Mucosa of stomach (tissue), 1 donor: ENCODE results near the gene HOXB9.

ENCODE experiments used
- H3K27me3 ChIP-seq: one replicate; pipeline ENCODE4 v1.7.0; 2013; ENCODE audit warnings: mild to moderate bottlenecking, low read length; ENCODE audit not compliant: control insufficient read depth, insufficient read depth
- H3K36me3 ChIP-seq: one replicate; pipeline ENCODE4 v1.7.0; 2013; ENCODE audit warnings: low read length; ENCODE audit not compliant: control insufficient read depth, insufficient read depth
- H3K4me1 ChIP-seq: one replicate; pipeline ENCODE4 v1.7.0; 2013; ENCODE audit warnings: mild to moderate bottlenecking, low read length; ENCODE audit not compliant: control insufficient read depth, insufficient read depth
- H3K4me3 ChIP-seq: one replicate; pipeline ENCODE4 v1.7.0; 2013; ENCODE audit warnings: low read length
- H3K9ac ChIP-seq: one replicate; pipeline ENCODE4 v1.7.0; 2013; ENCODE audit warnings: mild to moderate bottlenecking, low read length, moderate library complexity
- H3K9me3 ChIP-seq: one replicate; pipeline ENCODE4 v1.7.0; 2013; ENCODE audit warnings: mild to moderate bottlenecking, low read length, moderate library complexity; ENCODE audit not compliant: control insufficient read depth
- donor health status: Pancreatic carcinoma.

HOXB9 gene

DNA sequence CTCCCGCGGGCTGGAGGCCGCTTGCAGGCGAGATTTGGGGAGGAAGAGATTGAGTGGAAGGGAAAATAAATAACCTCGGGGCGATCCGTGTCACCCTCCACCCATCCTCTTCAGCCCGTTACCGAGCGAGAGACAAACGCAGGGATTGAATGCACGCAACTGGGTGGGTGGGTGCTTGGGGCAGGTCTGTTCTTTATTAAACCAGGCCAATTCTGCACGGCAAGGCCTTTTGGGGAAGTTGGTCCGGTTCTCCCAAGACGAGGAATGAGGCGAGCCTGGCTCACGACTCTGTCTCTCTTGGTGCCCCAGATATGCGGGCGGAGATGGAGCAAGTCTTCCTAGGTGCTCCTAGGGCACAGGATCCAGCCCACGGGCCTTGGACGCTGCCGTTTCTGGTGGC is 14.9 kb downstream of the HOXB9 start:
- H3K4me3 ChIP-seq: no peak overlapping the region
- peak overlapping the region; percentile 39 for H3K9ac ChIP-seq
- peaks cover 98% of the 10 kb centered on the region for H3K27me3 ChIP-seq
- no peaks in the 10 kb centered on the region for H3K36me3 ChIP-seq
- H3K9me3 ChIP-seq: no peaks in the 10 kb centered on the region
- peaks cover 18% of the 10 kb centered on the region for H3K4me1 ChIP-seq

DNA sequence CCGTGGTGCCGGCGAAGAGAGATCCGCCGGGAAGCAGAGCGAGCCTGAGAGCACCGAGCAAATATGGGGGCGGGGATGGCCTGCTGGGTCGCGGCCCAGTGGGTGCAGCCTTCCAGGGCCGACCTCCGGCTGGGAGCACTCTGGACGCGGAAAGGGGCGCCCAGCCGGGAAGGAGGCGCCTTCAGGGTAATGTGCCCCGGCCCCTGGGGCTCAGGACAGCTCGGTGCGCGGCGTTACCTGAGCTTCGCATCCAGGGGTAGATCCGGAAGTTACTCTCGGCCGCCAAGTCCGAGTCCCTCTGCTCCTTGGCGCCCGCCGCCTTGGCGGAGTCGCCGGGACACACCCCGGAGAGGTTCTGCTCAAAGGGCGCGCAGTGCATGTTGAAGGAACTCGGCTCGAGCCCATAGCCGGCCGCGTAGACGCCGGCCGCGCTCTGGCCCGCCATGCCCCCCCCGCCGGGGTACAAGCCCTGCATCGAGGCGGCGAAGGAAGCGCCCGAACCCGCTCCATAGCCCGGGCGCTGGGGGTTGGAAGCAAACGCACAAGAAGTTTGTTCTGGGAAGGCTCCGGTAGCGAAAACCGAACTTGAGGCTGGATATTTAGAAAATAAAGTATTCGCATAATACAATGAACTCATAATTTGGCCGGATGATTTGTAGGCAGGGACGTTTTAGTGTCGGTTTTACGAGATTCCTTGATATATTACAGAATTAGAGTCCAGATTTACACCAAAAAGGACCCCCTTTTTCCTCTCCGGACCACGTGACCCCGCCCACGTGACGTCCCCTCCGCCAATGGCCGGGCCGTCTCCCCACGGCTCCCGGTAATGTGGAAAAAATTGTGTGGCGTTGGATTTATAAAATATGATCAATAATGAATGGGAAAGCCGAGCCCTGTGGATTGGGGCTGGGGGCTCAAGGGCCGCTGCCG is 15.6 kb downstream of the HOXB9 start, which contains the start of gene HOXB7:
HOXB7 (minus strand) TSS at position 736 of the 930 bp plus-strand sequence; CDS start at position 637, 99 bp downstream.
- Histone ChIP-seq H3K4me3 (peak within 1 kb of the TSS; percentile 46), H3K4me1 (peaks cover 18% of the 10 kb centered on the region), H3K36me3 (no peaks in the 10 kb centered on the region), H3K9me3 (no peaks in the 10 kb centered on the region), H3K9ac (peak within 1 kb of the TSS; percentile 39), H3K27me3 (peaks cover 98% of the 10 kb centered on the region)

DNA sequence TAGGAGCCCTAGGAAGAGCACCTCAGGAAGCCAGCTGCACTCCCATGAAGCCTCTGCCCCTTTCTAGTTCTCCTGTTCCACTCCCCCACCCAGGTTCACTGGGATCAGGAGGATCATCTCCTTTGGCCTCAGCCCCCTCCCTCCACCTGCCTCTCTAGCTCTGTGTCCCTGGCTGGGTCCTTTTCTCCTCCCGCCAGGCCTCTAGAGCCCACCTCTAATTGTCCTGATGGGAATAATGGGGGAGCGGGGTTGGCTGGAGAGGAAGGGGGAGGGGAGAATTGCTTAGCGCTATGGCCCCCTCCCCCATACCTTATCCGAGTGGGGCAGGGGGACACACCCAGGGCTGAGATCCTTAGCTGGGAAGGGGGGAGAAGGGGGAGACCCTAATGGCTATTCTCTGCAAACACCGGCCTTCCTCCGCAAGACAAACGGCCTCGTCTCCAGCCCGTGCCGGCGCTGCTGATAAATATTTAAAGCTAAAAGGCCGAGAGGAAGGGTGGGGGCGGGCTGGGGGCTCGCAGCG is 16.3 kb downstream of the HOXB9 start:
- H3K9me3 ChIP-seq: peaks cover under 1% of the 10 kb centered on the region
- H3K27me3 ChIP-seq: peaks cover 98% of the 10 kb centered on the region
- H3K4me1 ChIP-seq: peaks cover 18% of the 10 kb centered on the region
- H3K9ac ChIP-seq: peak overlapping the region; percentile 39
- H3K36me3 ChIP-seq: no peaks in the 10 kb centered on the region
- no peak overlapping the region for H3K4me3 ChIP-seq

DNA sequence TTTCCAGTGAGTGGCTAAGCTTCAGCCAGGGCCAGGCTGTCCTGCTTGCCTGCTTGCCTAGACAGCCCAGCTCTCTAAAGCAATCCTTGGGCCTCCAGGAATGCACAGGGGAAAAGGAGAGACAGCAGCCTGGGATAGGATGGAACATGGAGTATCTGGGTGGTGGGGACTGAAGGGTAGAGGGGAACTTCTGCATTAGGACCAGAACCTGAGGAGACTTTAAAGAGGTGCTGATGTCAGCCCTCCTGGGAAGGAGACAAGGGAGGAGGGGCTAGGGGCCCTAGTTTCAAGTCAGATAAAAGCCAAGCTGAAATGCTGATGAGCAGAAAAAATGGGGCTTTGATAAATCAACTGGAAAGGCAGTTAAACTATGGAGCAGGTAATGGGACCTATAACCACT is 17.1 kb downstream of the HOXB9 start:
- H3K4me1 ChIP-seq: peaks cover 14% of the 10 kb centered on the region
- H3K36me3 ChIP-seq: no peaks in the 10 kb centered on the region
- H3K27me3 ChIP-seq: peaks cover 98% of the 10 kb centered on the region
- H3K9me3 ChIP-seq: peaks cover 4% of the 10 kb centered on the region
- no peak overlapping the region for H3K9ac ChIP-seq
- no peak overlapping the region for H3K4me3 ChIP-seq

GRCh38 chr17:48608494-48608834 is 17.7 kb downstream of the HOXB9 start:
- Histone ChIP-seq H3K27me3 (peaks cover 98% of the 10 kb centered on the region), H3K4me3 (no peak overlapping the region), H3K36me3 (no peaks in the 10 kb centered on the region), H3K9ac (no peak overlapping the region), H3K9me3 (peaks cover 4% of the 10 kb centered on the region), H3K4me1 (peaks cover 14% of the 10 kb centered on the region)

GRCh38 chr17:48606892-48607614 is 19.1 kb downstream of the HOXB9 start:
- H3K4me3 ChIP-seq: no peak overlapping the region
- no peak overlapping the region for H3K9ac ChIP-seq
- H3K27me3 ChIP-seq: peaks cover 99% of the 10 kb centered on the region
- peaks cover 14% of the 10 kb centered on the region for H3K4me1 ChIP-seq
- no peaks in the 10 kb centered on the region for H3K36me3 ChIP-seq
- peaks cover 4% of the 10 kb centered on the region for H3K9me3 ChIP-seq

DNA sequence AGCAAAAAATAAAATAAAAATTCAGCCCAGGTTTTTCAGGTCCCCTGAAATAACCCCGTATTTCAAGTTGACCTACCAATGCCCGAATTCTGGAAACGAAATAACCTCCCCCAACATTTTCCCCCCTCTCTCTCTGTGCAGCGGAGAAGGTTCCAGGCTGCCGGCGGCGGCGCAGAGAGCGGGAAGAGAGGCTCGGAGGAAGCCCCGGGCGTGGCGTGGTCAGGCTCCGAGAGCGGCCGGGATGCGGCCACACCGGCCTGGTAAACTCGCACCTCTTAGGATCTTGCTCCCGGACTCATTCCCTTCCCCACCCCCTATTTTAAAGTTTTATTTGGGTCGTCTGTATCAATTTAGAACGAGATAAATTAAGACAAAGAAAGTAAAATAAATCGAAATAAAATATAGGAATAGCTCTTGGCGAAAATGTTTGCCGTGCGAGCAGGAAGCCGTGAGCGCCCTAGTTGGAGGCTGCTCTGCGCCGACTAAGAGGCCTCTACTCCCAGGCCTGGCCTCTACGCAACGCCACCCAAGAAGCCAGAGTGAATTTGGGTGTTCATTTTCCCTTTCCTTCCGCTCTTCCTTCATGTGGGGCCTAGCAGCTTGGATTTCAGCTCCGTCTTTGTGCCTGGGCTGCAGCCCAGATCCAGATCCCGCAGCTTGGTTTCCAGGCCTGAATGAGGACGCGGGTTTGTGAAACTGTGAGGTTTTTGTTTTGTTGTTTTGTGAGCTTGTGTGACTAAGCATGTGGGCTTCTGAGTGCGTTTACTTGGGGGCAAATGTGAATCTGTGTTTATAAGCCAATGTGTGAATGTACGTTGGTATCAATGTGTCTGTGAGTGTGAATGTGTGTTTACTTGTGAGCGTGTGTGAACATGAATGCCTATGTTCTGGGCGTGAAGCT is 19.9 kb downstream of the HOXB9 start:
- H3K4me1 ChIP-seq: peaks cover 14% of the 10 kb centered on the region
- no peak overlapping the region for H3K9ac ChIP-seq
- H3K4me3 ChIP-seq: no peak overlapping the region
- H3K9me3 ChIP-seq: peaks cover 4% of the 10 kb centered on the region
- peaks cover 100% of the 10 kb centered on the region for H3K27me3 ChIP-seq
- H3K36me3 ChIP-seq: no peaks in the 10 kb centered on the region

DNA sequence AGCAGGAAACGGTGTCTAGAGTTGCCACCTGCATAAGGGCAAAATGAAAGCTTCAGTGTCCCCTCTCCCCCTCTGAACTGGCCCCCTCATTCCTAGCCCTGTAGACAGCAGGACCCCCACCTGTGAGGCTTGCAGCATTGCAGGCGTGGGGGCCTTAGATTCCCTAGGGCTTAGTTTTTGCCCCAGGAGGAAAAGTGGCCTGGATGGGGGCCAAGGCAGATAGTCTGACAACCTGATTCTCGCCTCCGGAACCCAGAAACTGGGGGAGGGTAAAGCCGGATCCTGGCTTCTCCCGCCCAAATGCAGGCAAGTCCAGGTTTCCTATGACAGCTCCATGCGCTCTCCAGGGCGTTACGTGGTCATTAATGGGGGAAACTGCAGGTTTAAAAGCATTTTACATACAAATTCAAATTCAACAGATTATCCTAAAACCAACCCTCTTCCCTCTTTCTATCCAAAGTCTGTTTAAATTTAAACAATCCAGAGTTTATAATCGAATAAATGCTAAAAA is 20.7 kb downstream of the HOXB9 start:
- Histone ChIP-seq H3K4me3 (no peak overlapping the region), H3K36me3 (no peaks in the 10 kb centered on the region), H3K9ac (no peak overlapping the region), H3K9me3 (peaks cover 4% of the 10 kb centered on the region), H3K4me1 (peaks cover 8% of the 10 kb centered on the region), H3K27me3 (peaks cover 100% of the 10 kb centered on the region)

- H3K4me1 ChIP-seq: peaks cover 1% of the 10 kb centered on the region
- peaks cover 4% of the 10 kb centered on the region for H3K9me3 ChIP-seq
- H3K4me3 ChIP-seq: no peak within 1 kb of the TSS
- H3K36me3 ChIP-seq: no peaks in the 10 kb centered on the region
- H3K9ac ChIP-seq: no peak within 1 kb of the TSS
- peaks cover 100% of the 10 kb centered on the region for H3K27me3 ChIP-seq
Observed at GRCh38 chr17:48604770-48605329, 21.3 kb downstream of the HOXB9 start, which contains the start of gene HOXB6. Gene HOXB6 (minus strand): TSS chr17:48604986. CDS start chr17:48598150, 6,836 bp downstream.

DNA sequence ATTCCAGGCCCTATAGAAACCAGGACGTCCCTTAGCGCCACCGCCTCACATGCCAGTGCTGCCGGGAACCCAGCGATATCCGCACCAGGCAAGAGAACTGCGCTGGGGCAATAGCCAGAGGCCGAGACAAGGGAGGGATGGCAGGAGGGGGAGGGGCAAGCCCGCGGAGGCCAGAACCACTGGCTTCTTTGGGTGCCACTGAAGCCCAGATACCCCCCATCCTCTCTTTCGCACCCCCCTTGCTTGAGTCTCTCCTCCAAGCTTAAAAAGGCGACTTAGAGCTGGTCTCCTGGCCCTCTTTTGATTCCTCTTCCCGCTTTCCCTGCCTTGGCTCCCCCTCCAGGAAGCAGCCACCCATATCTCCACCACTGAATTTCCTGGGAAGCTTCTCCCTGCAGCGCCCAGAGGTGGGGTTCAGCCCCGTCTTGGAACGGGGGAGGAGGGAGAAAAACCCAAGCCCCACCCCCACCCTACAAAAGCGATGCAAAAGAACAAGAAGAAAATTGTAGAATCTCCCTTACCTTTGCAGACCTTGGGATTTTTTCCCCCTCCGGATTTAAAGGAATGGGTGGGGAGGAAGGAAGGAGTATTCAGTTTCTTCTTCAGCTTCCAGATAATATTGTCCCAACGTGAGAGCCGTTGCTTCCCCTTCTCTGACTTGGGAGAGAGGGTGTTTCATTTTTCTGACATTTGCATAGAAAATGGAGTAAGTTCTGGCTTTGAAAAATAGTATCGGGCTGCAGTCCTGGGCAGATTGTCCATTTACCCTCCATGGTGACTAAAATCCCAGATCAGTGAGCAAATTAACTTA is 22.0 kb downstream of the HOXB9 start:
- Histone ChIP-seq H3K9me3 (peaks cover 4% of the 10 kb centered on the region), H3K36me3 (no peaks in the 10 kb centered on the region), H3K4me3 (no peak overlapping the region), H3K4me1 (no peaks in the 10 kb centered on the region), H3K27me3 (peaks cover 100% of the 10 kb centered on the region), H3K9ac (no peak overlapping the region)
